NOMO-1 treated with DMSO at 0.1 percent for 48 hours (cell line): ENCODE data around the gene ZNF41.

Experiments used
- DNase-seq: peaks from one replicate; lab custom pipeline; 2025; ENCODE audit not compliant: unreplicated experiment; lab: John Stamatoyannopoulos, UW

ZNF41 gene

DNA sequence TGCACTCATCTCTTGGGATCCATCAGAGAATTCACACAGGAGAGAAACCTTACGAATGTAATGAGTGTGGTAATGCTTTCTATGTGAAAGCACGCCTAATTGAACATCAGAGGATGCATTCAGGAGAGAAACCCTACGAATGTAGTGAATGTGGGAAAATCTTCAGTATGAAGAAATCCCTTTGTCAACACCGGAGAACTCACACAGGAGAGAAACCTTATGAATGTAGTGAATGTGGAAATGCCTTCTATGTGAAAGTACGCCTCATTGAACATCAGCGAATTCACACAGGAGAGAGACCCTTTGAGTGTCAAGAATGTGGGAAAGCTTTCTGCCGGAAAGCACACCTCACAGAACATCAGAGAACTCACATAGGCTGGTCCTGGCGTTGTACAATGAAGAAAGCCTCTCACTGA, 69.8 kb downstream of the ZNF41 start:
- DNase-seq = no peak
